Karpas-422 (cell line): Measurements from ENCODE around the gene MSRB2. TPM values are rescaled to one million over a fixed set of nuclear protein-coding genes. Genes with fewer than 3 reads are reported as not detected.

ENCODE experiments used
- DNase-seq: peaks from one replicate; pipeline ENCODE4 v3.0.0-alpha.2; 2015
- H2AFZ ChIP-seq: fragments of 200-600 bp; sonication (generic); 2 replicates; pipeline ENCODE4 v1.6.1; 2014; ENCODE audit warnings: antibody characterized with exemption, low read length, mixed read lengths
- H3K27ac ChIP-seq: fragments of 200-600 bp; sonication (generic); 2 replicates; pipeline ENCODE4 v1.5.1; 2014; ENCODE audit warnings: mild to moderate bottlenecking, low read length, moderate library complexity
- H3K27me3 ChIP-seq: fragments of 200-600 bp; sonication (generic); 2 replicates; pipeline ENCODE4 v1.6.1; 2014; ENCODE audit warnings: low read length, mixed read lengths
- H3K36me3 ChIP-seq: fragments of 200-600 bp; sonication (generic); 2 replicates; pipeline ENCODE4 v1.6.1; 2014; ENCODE audit warnings: low read length, mixed read lengths; ENCODE audit not compliant: insufficient read depth
- H3K4me1 ChIP-seq: fragments of 200-600 bp; sonication (generic); 2 replicates; pipeline ENCODE4 v1.6.1; 2014; ENCODE audit warnings: mild to moderate bottlenecking, low read length, mixed read lengths
- H3K4me2 ChIP-seq: fragments of 200-600 bp; sonication (generic); 2 replicates; pipeline ENCODE4 v1.6.1; 2014; ENCODE audit warnings: low read length, low read depth, mild to moderate bottlenecking; ENCODE audit not compliant: poor library complexity, severe bottlenecking
- H3K4me3 ChIP-seq: fragments of 200-600 bp; sonication (generic); 2 replicates; pipeline ENCODE4 v1.5.1; 2014; ENCODE audit warnings: mild to moderate bottlenecking, antibody characterized with exemption, low read length, mixed read lengths
- H3K79me2 ChIP-seq: fragments of 200-600 bp; sonication (generic); 2 replicates; pipeline ENCODE4 v1.6.1; 2014; ENCODE audit warnings: mild to moderate bottlenecking, low read length, mixed read lengths
- H3K9ac ChIP-seq: fragments of 200-600 bp; sonication (generic); 2 replicates; pipeline ENCODE4 v1.6.0; 2014; ENCODE audit warnings: low read length
- H3K9me2 ChIP-seq: fragments of 200-600 bp; sonication (generic), shearing (Covaris generic); replicated peaks from 2 replicates; pipeline ENCODE4 v1.6.0; 2014; ENCODE audit warnings: mild to moderate bottlenecking, low read length, moderate library complexity; ENCODE audit not compliant: insufficient read depth
- H3K9me3 ChIP-seq: fragments of 300-700, 200-600 bp; sonication (generic); 2 replicates; pipeline ENCODE4 v1.6.1; 2014; ENCODE audit warnings: low read length, mixed read lengths
- H4K20me1 ChIP-seq: fragments of 200-600 bp; sonication (generic); 2 replicates; pipeline ENCODE4 v1.6.1; 2014; ENCODE audit warnings: mild to moderate bottlenecking, antibody characterized with exemption, low read length, low read depth; ENCODE audit not compliant: insufficient read depth
- total RNA-seq: library from RNA; depleted of rRNA; stranded (reverse); fragments of >200 nt; shearing (Covaris generic); gene quantifications from 2 replicates; pipeline ENCODE4 v1.2.3, GENCODE V29; 2014; ENCODE audit warnings: low replicate concordance

The MSRB2 gene
- total RNA-seq, 1 experiment from 2014 or later: 12.3 TPM

DNA sequence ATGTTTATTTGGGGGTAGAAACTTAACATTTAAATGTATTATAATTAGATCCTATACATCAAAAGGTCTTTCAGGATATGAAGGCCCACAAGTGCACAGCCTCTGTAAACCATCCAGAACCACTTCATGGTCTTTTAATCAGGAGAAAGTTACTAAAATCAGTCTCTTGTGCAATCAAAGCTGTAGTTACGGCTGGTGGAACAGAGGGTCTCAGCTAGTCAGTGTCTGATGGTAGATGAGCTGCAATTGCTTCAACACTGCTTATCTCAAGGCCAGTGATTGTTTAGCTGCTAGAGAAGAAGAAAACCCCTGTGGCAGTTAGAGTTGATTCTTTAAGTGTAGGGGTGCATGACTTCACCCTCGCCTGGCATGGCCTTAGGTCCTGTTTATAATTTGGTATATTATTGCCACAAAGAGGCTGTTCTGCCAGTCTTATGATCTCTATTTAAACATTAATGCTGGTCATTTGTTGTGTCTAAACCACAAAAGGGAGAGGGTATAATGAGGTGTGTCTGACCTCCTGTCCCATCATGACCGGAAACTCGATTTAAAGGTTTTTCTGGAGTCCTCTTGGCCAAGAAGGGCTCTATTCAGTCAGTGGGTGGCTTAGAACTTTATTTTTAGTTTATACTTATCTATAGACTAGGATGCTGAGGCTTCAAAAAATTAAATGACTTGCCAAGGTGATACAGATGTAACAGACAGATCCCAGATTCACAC, 21.3 kb downstream of the MSRB2 start:
- no peaks in the 10 kb centered on the region for H3K27me3 ChIP-seq

DNA sequence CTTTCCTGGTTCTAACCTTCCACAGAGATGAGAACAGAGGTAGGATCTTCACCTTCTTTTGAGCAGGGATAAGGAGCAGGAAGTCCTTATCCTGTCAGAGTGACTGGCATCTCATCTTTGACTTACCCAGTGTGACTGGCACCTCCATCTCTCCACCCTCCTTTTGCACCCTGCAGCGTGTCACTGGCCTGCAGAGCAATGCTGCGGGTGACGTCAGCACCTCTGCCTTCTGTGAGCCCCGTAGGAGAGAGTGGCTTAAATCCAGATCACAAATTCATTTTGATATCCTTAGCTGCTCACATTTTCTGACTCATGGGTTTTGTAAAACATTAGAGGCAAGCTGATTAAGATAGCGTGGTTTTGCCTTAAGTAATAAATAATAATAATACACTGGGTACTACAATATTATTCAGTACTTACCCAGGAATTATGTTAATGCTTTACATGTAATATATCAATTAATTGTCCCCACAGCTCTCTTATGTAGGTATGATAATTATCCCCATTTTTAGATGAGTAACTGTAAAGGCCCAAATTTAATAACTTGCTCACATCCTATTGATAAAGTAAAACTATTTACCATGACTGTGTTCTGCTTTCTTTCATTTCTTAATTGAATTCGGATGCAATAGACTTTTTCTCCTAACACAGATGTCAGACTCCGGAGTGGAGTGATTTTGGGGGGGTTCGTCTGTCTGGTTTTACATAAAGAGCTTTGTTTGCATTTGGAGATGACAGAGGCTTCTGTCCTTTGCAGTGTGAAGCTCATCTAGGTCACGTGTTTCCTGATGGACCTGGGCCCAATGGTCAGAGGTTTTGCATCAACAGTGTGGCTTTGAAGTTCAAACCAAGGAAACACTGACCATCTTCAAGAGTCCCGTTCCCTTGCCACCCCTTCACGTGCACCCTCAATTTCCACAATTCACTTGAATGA, 24.9 kb downstream of the MSRB2 start:
- H3K4me1 ChIP-seq: no peaks in the 10 kb centered on the region
- no peaks in the 10 kb centered on the region for H3K9me2 ChIP-seq
- no peak for DNase-seq
- no peaks in the 10 kb centered on the region for H3K79me2 ChIP-seq
- no peak overlapping the region for H3K4me3 ChIP-seq
- no peaks in the 10 kb centered on the region for H3K36me3 ChIP-seq
- H2AFZ ChIP-seq: no peak overlapping the region
- H3K27me3 ChIP-seq: no peaks in the 10 kb centered on the region
- H3K4me2 ChIP-seq: no peak overlapping the region
- no peaks in the 10 kb centered on the region for H3K9me3 ChIP-seq
- H4K20me1 ChIP-seq: no peaks in the 10 kb centered on the region
- H3K27ac ChIP-seq: no peak overlapping the region
- H3K9ac ChIP-seq: no peak overlapping the region

More for the DNA sequence above, 21.3 kb downstream of the MSRB2 start:
- no peaks in the 10 kb centered on the region for H4K20me1 ChIP-seq
- no peaks in the 10 kb centered on the region for H3K9me2 ChIP-seq
- H3K79me2 ChIP-seq: no peaks in the 10 kb centered on the region
- no peak overlapping the region for H2AFZ ChIP-seq
- H3K4me1 ChIP-seq: no peaks in the 10 kb centered on the region
- no peaks in the 10 kb centered on the region for H3K36me3 ChIP-seq
- no peaks in the 10 kb centered on the region for H3K9me3 ChIP-seq
- no peak overlapping the region for H3K27ac ChIP-seq
- no peak overlapping the region for H3K4me3 ChIP-seq
- no peak overlapping the region for H3K9ac ChIP-seq
- no peak overlapping the region for H3K4me2 ChIP-seq
- no peak for DNase-seq

- Histone ChIP-seq H3K4me2 (no peak overlapping the region), H3K27ac (no peak overlapping the region), H3K36me3 (no peaks in the 10 kb centered on the region), H3K9me3 (no peaks in the 10 kb centered on the region), H3K4me1 (no peaks in the 10 kb centered on the region), H3K79me2 (no peaks in the 10 kb centered on the region), H4K20me1 (no peaks in the 10 kb centered on the region), H3K9ac (no peak overlapping the region), H3K9me2 (no peaks in the 10 kb centered on the region), H2AFZ (no peak overlapping the region), H3K27me3 (no peaks in the 10 kb centered on the region), H3K4me3 (no peak overlapping the region)
- no peak for DNase-seq
Observed at GRCh38 chr10:23121135-23121534, 25.8 kb downstream of the MSRB2 start.

- no peak overlapping the region for H3K27ac ChIP-seq
- no peaks in the 10 kb centered on the region for H3K9me2 ChIP-seq
- no peaks in the 10 kb centered on the region for H3K79me2 ChIP-seq
- no peaks in the 10 kb centered on the region for H3K36me3 ChIP-seq
- H3K9ac ChIP-seq: no peak overlapping the region
- H3K4me1 ChIP-seq: no peaks in the 10 kb centered on the region
- DNase-seq: no peak
- H3K4me3 ChIP-seq: no peak overlapping the region
- H3K4me2 ChIP-seq: no peak overlapping the region
- H3K9me3 ChIP-seq: no peaks in the 10 kb centered on the region
- H2AFZ ChIP-seq: no peak overlapping the region
- 0 out of 2 replicates have a peak, but pooled peaks cover 2% of the 10 kb centered on the region for H3K27me3 ChIP-seq
- no peaks in the 10 kb centered on the region for H4K20me1 ChIP-seq
Observed at GRCh38 chr10:23136462-23136861, 41.1 kb downstream of the MSRB2 start.

DNA sequence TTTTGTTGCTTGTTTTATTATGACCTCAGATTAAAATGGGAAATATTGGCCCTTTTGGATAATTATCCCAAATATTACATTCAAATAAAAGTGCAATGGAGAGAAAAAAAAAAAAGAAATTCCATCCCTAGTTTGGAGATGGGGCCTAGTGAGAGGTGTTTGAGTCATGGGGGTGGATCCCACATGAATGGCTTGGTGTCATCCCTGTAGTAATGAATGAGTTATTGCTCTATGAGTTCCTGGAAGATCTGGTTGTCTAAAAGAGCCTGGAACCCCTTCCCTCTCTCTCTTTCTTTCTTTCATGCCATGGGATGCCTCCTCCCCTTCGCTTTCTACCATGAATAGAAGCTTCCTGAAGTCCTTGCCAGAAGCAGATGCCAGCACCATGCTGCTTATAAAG, 44.3 kb downstream of the MSRB2 start:
- Histone ChIP-seq H3K27me3 (0 out of 2 replicates have a peak, but pooled peaks cover under 1% of the 10 kb centered on the region), H3K9ac (no peak overlapping the region), H2AFZ (no peak overlapping the region), H3K36me3 (no peaks in the 10 kb centered on the region), H4K20me1 (no peaks in the 10 kb centered on the region), H3K4me1 (peaks cover 3% of the 10 kb centered on the region; the same call in 1 of the 2 replicates), H3K9me3 (no peaks in the 10 kb centered on the region), H3K9me2 (no peaks in the 10 kb centered on the region), H3K4me2 (no peak overlapping the region), H3K4me3 (no peak overlapping the region), H3K79me2 (no peaks in the 10 kb centered on the region), H3K27ac (no peak overlapping the region)
- no peak for DNase-seq

- H3K4me3 ChIP-seq: no peak overlapping the region
- H3K27me3 ChIP-seq: no peaks in the 10 kb centered on the region
- no peaks in the 10 kb centered on the region for H3K9me2 ChIP-seq
- H3K36me3 ChIP-seq: no peaks in the 10 kb centered on the region
- no peaks in the 10 kb centered on the region for H4K20me1 ChIP-seq
- no peak for DNase-seq
- H2AFZ ChIP-seq: no peak overlapping the region
- no peaks in the 10 kb centered on the region for H3K79me2 ChIP-seq
- no peak overlapping the region for H3K4me2 ChIP-seq
- H3K4me1 ChIP-seq: peaks cover 3% of the 10 kb centered on the region; the same call in 1 of the 2 replicates
- no peaks in the 10 kb centered on the region for H3K9me3 ChIP-seq
- no peak overlapping the region for H3K9ac ChIP-seq
- H3K27ac ChIP-seq: no peak overlapping the region
Observed at GRCh38 chr10:23141995-23142394, 46.6 kb downstream of the MSRB2 start.

DNA sequence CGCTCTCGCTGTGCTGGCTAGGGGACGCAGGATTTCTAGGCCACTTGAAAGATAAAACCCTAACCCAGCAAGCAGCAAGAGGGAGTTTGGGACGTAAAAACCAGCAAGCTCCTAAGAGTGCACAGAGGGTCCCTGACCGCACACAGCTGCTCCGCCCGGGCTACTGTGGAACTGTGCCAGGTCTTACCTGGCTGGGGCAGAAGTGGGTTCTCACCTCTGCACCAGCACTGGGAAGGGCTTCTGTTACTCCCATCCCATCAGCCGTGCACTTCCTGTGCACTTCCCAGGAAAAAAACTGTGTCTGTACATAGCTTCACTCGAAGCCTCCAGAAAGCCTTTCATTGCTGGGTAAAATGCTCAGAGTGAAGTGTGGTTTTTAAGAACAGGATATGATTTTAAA, 50.9 kb downstream of the MSRB2 start:
- Histone ChIP-seq H2AFZ (no peak overlapping the region), H3K9me3 (no peaks in the 10 kb centered on the region), H3K4me1 (peaks cover 3% of the 10 kb centered on the region; the same call in 1 of the 2 replicates), H3K27me3 (no peaks in the 10 kb centered on the region), H3K9ac (no peak overlapping the region), H3K4me2 (no peak overlapping the region), H3K79me2 (no peaks in the 10 kb centered on the region), H3K4me3 (no peak overlapping the region), H4K20me1 (no peaks in the 10 kb centered on the region), H3K9me2 (no peaks in the 10 kb centered on the region), H3K36me3 (no peaks in the 10 kb centered on the region), H3K27ac (no peak overlapping the region)
- DNase-seq: no peak

GRCh38 chr10:23147035-23147434, 51.7 kb downstream of the MSRB2 start:
- Histone ChIP-seq H3K4me3 (no peak overlapping the region), H3K27ac (no peak overlapping the region), H2AFZ (no peak overlapping the region), H4K20me1 (no peaks in the 10 kb centered on the region), H3K4me1 (peaks cover 1% of the 10 kb centered on the region; the same call in 1 of the 2 replicates), H3K27me3 (no peaks in the 10 kb centered on the region), H3K9me2 (no peaks in the 10 kb centered on the region), H3K36me3 (no peaks in the 10 kb centered on the region), H3K79me2 (no peaks in the 10 kb centered on the region), H3K9me3 (no peaks in the 10 kb centered on the region), H3K4me2 (no peak overlapping the region), H3K9ac (no peak overlapping the region)
- DNase-seq: no peak
